PFSK-1 (cell line): ENCODE measurements around the gene DDB1.

Experiments
- FOXP2 ChIP-seq: optimal IDR thresholded peaks from 2 replicates; pipeline ENCODE3; 2011; ENCODE audit warnings: borderline replicate concordance, control low read depth, inconsistent platforms; ENCODE audit not compliant: insufficient read depth; ENCODE audit errors: extremely low read length, extremely low read depth
- POLR2AphosphoS5 ChIP-seq: IDR thresholded peaks from 2 replicates; pipeline ENCODE4 v1.6.1; 2012; ENCODE audit warnings: low read depth, mild to moderate bottlenecking, control low read depth, low read length, moderate library complexity
- REST ChIP-seq, 2 experiments: IDR thresholded peaks; 2 replicates each; pipeline versions ENCODE4 v1.6.1 to v1.8.0; 2011 to 2012; ENCODE audit warnings: low read depth in 2 of 2, low read length in 2 of 2, control low read depth in 1 of 2, inconsistent platforms in 1 of 2, mild to moderate bottlenecking in 1 of 2, moderate library complexity in 1 of 2; ENCODE audit not compliant: insufficient read depth in 1 of 2
- SIN3A ChIP-seq: IDR thresholded peaks from 2 replicates; pipeline ENCODE4 v1.6.1; 2012; ENCODE audit warnings: mild to moderate bottlenecking, low read length, moderate library complexity, borderline replicate concordance; ENCODE audit not compliant: insufficient read depth
- TAF1 ChIP-seq: IDR thresholded peaks from 2 replicates; pipeline ENCODE4 v1.6.1; 2012; ENCODE audit warnings: low read length, control low read depth, borderline replicate concordance; ENCODE audit not compliant: insufficient read depth

Gene DDB1

GRCh38 chr11:61256710-61257482, 76.0 kb downstream of the DDB1 start:
- TF ChIP-seq REST (IDR thresholded peaks at IDR 0.05; ENCODE audit: insufficient read depth in 1 of 2, low read depth in 2 of 2, low read length in 2 of 2) (no peak), TAF1 (no peak), SIN3A (no peak), FOXP2 (no peak), POLR2AphosphoS5 (no peak)

- TF ChIP-seq POLR2AphosphoS5: no peak
- TF ChIP-seq REST (IDR thresholded peaks at IDR 0.05; ENCODE audit: insufficient read depth in 1 of 2, low read depth in 2 of 2, low read length in 2 of 2): no peak
- no peak for TF ChIP-seq FOXP2
- no peak for TF ChIP-seq SIN3A
- no peak for TF ChIP-seq TAF1
Measured at GRCh38 chr11:61254403-61255025, 78.4 kb downstream of the DDB1 start.
